Activated CD4-positive, alpha-beta T cell treated with anti-CD3 and anti-CD28 coated beads for 24 hours (primary cell): ENCODE data around the gene WIPF3.

Source experiments
- DNase-seq, 2 donors: peaks; one replicate each; pipeline ENCODE4 v3.0.0-alpha.2; 2020; ENCODE audit warnings: low read depth in 2 of 2

The WIPF3 gene

DNA sequence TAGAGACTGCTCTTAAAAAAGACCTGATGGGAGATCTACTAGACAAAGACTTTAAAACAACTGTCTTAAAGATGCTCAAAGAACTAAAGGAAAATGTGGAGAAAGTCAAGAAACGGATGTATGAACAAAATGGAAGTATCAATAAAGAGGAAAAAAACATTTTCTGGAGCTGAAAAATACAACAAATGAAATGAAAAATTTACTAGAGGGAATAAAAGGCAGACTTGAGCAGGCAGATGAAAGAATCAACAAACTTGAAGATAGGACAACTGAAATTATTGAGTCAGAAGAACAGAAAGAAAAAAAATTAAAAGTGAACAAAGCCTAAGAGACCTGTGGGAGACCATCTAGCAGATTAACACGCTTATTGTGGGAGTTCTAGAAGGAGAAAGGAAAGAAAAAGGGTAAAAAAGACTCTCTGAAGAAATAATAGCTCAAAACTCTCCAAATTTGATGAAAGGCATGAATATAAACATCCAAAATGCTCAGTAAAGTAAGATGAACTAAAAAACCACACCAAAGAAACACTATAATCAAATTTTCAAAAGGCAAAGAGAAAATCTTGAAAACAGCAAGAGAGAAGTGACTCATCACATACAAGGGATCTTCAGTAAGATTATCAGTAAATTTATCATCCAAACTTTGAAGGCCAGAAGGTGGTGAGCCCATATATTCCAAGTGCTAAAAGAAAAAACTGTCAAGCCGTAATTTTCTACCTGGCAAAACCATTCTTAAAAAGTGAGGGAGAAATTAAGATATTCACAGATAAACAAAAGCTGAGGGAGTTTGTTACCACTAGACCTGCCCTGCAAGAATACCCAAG, 100.1 kb downstream of the WIPF3 start:
- no peak for DNase-seq

DNA sequence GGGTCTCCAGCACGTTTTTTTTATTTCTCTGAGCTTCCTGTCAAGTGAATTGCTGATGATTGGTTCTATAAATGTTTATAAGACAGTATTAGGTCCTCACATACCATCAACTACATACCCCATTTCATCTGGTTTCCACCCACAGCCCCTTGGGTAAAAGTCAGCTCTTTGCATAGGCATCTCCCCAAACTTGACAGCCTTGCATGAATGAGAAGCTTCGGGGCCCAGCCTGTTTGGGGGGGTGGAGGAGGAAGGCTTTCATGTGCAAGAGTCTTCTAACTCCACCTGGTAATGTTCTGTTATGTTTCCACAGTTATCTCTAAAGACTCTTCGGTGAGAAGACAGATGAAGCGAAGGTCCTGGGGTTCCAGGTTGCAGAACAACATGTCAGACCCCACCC, 107.9 kb downstream of the WIPF3 start:
- no peak for DNase-seq

DNA sequence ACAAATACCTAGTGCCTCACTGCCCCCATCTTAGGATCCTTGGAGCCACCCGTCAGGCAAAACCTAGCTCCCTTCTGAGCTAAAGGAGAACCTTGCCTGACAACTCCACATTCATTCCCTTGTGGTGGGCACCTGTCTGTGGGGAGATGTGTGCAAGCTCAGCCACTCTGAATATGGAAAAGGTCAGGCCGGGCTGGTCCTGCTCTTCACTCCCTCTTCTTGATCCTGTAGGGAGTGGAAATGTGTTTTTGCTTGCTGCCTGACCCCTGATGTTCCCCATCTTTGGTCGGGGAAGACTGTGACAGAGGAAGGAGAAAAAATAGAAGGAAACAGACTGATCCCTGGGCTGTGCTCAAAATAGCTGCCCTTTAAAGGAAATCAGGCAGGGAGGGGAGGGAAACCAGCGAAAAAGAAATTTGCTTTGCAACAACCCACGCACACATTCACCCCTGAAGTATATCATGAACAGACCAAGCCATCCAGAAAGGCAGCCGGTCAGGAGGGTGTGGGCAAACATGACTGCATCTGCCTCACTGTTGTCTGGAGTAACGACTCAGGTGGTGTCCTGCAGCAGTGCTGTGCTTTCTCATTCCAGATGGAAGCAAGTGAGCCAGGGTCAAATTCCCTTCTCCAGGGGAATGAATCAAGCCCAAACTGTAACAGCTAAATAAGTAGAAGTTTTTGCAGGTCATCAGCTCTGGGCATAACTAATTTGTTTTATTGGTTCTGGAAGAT, 109.3 kb downstream of the WIPF3 start:
- no peak for DNase-seq

DNA sequence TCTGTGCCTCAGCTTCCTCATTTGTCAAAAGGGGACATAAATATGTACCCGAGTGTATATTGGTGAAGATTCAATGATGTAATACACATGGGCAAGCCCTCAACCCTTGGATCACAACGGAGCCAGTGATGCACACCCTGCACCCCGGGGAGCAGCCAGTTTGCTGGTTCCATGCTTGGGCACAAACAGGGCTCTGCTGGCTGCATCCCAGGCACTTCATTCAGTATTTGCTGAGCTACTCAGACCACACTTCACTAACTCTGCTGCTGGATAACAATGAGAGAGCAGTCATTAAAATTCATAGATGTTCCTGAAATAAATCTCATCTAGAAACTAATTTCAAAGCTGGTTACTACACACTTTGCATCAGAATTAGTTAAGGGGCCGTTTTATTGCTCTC, 111.3 kb downstream of the WIPF3 start:
- no peak for DNase-seq

DNA sequence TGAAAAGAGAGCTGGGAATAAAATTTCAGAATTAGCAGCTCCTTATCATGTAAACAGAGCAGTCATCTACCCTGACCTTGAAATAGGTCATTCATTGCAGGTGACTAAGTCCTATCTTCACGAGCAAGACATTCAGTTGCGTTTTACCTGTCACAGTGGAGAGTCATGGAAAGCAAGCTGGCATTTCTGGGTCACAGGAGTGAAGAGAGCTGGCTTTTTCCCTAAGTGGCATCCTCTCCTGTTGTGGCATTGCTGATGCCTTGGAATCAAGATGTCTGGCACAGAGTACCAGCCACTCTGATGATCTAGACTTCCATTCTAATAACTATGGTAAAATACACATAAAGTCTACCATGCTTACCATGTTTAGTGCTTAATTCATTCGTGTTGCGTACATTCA, 112.5 kb downstream of the WIPF3 start:
- DNase-seq: no peak

DNA sequence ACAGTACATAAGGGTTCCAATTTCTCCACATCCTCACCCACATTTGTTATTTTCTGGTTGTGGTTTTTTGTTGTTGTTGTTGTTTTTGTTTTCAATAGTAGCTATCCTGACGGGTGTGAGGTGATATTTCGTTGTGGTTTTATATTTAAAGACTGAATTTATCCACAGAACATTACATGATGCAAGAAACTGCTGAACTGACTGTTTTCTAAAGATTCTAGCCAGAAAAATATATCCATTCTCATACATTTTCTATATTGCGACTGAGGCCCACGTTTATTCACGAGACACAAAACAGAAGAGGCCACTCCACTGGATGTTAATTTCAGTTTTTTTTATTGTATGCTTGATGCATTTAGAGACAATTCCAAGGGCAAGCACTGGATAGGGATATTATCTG, 113.5 kb downstream of the WIPF3 start:
- DNase-seq: no peak

DNA sequence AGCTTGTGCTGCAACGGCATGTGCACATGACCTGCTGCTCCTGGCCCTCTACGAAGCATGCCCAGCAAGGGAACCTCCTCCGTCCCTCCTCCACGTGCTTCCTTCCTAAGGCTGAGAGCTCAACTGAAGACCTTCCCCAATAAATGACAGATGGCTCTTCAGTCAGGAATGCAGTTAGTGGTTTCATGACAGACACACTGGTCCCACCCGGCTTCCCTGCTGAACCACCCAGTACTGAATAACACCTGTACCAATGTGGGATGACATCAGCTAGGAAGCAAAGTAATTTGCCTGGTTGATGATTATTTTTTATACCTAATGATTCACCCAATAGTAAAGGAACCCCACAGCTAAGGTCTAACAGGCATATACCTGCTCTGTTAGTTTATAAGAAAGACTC, 114.2 kb downstream of the WIPF3 start:
- no peak for DNase-seq

DNA sequence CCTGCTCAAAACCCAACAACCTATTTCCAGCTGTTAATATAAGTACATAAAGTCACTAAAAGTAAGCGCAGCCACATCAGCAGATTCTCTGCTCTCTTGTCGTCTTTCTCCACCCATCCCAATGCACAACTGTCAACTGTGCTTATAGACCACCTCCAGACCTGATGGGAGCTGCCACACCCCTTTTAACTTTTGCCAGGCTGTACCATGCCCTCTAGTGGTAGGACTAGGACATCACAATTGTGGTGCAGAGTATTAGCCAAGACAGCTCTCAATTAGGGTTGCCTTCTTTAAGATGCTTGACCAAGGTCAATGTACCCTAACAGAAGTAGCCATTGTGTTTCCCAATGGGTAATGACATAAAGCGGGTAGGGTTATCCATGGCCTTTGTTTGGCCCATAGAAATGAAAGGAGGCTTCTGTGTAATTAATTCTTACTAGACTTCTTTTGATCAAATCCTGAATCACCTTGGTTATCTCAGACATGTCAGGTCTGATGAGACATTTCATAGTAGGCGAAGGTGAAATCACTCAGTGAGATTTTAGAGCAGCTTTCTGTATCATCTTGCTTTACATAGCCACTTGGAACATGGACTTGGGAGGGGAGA, 115.2 kb downstream of the WIPF3 start:
- peak; percentile 7 to 24 for DNase-seq

DNA sequence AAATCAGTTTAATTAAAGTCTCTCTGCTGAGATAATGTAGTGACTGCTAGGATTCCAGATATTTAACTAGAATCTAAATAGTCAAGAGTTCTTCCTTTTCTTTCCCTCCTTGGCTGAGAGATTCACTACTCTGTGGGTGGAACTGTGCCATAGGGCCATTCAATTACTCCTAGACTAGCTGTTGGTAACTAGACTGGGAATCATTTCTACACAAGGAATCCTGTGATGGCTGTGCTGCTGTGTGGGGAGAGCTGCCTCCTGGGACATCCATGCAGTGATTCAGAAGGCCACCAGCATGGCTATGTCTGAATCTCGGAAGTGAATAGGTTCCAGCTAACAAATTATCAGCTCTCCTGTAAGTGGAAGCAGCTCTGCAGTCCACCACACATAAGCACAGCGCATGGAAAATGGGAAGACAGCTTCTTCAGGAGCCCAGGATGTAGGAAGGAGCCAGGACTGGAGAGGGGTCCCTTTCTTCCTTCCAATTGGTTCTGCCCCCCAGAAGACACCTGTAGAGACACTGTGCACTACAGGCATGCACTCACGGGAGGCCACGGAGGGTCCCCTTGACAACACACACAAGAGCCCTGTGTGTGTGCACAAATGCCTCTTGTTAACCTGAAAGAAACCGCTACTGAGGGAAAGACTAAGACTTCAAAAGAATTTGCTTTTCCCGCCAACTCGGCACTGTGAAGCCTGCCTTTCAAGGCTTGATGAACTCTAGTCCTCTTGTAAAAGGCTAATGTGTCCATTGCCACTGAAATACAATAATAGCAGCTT, 116.8 kb downstream of the WIPF3 start:
- no peak for DNase-seq

DNA sequence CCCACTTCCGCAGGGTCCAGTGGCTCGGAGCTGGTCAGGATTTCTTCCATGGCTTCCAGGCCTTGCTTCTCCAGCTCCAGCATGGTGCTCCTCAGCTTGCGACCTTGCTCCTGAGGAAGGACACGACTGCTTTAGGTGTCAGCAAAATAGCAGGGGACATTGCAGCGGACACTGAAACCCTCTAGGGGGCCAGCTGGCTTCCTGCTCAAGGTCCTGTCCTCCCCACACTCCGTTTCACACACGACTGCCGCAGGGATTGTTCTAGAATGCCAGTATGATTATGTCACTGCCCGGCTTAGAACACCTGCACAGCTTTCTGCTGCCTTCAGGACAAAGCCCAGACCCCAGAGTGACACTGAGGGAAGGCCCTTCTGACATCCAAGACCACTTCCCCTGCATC, 117.7 kb downstream of the WIPF3 start:
- no peak for DNase-seq

DNA sequence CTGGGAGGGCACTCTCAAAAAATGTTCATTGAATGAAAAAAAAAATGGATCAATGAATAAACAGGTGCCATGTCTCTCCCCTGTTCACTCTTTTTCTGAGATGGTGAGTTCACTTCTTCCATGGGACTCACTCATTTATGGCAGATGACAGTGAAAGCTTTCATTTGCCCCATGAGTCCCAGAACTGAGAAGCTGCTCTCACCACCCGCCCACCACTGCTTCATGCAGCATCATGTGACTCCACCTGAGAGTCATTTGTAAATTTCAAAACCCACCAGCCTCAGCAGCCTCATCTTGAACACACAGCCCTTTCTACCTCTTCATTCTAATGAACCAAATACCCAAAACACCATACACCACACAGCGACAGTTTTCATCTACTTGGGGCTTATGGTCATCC, 118.4 kb downstream of the WIPF3 start:
- no peak for DNase-seq

DNA sequence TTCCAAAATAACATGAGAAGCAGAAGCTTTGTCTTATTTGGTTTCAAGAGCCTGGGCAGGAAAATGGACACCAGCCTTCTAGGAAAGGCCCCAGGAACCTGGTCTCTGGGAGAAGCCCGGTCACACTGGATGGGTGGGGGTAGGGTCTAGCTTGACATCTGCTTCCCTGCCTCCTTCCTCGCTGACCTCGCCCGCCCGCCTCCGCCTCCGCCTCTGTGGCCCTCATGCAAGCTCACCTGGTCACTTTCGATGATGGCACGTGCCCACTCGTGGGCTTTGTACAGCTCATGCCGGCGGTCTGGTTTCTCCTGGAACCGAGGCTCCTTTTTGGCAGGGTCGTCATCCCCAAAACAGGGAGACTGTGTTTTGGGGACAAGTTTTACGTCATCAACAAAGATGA, 119.9 kb downstream of the WIPF3 start:
- no peak for DNase-seq

DNA sequence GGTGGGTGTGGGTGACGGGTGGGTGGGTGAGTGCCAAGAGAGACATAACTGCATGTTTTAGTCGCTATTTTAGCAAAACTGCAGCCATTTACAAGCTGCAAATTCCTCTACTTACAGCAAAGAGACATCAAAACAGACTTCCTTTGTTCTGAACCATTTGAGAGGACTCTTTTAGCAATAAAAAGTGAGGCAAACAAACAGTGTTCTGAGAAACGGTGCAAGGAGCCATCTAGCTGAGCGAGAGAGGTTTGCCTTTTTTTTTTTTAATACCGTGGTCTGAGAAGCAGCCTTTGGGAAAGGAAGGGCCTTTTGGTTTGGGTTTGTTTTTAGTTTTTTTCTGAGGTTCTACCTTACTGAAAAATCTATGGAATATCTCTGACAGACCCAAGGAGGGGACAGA, 120.4 kb downstream of the WIPF3 start:
- DNase-seq: no peak

DNA sequence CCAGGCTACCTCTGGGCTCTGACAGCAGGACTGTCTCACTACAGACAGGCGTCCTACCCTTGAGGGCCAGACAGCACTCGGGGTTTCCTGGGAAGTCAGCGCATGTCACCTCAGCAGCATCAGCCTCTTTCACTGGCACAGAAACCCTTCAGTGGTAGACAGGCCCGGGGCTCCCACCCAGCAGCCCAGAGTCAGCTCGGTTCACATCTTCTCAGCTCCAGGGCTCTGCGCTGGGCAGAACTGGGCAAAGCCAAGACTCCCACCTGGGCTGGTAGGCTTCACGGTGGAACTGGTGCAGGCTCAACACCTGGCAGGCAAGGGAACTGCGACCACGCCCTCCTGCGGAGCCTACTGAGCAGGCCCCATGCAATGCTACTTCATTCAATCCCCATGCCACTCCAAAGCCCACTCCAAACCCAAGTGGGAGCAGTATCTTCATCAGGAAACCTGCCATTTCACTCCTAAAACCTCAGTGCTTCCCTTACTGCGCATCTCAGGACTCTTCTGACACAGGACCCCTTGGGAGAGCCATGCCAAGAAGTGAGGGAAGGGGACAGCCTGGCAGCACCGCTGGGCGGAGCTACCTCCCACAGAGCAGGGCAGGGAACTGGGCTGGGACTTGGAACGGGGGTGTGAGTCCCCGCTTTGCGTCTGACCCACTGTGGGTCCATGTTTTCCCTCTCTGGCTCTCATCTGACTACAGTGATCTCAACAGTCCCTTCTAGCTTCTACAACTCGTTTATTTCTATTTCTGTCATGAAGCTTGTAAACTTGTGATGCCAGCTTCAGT, 122.9 kb downstream of the WIPF3 start:
- DNase-seq: no peak

DNA sequence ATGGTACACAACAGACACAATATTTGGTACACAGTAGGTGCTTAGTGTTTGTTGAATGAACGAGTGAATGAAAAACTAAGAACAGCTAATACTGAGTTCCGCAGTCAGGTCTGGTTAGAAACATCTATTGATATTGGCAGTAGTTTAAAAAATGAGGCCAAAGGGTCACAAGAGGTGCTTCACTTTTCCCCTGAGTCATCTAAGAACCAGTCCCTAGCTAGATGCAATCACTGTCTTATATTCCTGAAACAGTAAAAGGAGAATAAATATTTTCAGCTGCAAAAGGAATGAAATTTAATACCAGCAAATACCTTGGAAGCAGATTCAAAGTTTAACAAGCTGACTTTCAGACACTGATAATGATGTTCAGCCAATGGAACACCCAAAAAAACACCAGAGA, 128.8 kb downstream of the WIPF3 start:
- DNase-seq: no peak

DNA sequence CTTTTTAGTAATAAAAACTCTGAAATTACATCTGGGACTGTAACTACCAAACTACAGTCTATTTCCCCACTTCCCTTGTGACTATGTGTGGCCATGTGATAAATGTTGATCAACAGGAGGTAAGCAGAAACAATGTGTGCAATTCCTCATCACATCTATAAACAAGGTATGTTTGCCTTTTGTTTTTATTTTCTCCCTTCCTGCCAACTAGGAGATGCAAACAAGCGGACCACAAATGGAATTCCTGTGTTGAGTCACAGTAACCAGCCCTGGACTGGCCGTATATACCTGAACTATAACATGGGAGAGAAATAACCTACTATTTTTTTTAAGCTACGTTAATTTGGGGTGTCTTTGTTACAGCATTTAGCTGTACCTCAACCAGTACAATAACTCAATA, 130.8 kb downstream of the WIPF3 start:
- no peak for DNase-seq

DNA sequence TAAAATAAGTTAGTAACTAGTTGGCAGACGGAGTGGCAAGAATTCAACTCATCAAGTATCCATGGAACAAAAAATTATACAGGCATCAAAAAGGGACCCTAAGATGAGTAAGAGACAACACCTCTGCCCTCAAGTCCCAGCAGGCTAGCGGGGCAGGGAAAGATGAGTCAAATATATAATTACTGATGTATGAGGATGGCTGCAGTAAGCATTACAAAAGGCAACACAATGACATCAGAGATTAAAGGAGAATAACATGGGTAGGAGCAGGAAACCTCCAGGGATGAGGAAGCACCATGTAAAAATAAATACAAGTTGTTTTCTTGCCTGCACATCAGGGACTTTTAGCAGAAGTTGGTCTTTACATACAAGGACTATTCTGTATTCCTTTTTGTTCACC, 133.9 kb downstream of the WIPF3 start:
- DNase-seq: no peak

DNA sequence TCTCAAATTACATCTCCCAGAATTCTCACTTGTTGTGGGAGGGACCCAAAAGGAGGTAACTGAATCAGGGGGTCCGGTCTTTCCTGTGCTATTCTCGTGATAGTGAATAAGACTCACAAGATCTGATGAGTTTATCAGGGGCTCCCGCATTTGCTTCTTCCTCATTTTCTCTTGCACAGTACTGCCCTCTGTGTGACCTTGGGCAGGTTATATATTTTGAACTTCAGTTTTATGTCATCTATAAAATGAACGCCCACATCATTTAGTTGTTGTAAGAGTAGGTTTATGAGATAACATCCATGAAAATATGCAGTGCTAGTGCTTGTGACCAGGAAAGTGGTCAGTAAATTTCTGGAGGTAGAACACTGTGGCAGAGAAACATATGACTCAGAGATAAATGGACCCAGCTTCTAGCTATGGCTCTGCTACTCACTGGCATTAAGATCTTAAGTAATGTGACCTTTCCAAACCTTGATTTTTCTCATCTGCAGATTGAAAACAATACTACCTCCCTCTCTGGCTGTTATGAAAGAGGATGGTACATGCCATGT, 139.0 kb downstream of the WIPF3 start:
- no peak for DNase-seq

DNA sequence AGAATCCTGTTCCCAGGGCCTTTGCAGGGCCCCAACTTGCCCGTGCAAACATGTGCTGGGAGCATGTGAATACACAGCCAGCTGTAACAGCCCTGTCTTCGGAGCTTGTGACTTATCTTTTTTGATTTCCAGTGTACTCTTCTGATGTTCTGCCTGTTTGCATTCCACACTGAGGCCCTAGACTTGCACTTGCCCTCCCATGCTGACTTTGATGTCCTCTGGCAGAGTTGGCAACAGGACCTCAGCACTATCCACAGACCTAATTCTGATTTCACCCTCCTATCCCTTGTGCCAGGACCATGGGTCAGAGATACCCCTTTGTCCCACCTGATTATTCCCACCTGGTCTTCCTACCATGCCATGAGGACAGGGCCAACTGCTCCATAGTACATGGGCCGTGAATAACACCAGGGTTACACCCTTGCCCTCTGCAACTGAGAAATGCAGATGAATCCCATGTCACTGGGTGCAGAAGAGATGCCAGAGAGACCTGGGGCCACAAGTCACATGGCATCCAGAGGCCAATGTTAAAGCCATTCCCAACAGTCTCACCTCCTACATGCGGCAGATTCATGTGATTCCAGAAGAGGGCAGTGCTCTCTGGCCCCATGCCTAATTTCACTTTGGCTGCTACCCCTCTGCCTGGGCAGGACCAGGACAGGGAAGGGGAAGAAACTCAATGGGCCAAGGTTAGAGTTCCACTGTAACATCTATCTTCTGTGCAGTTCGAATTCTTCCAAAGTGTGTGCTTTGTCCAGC, 140.3 kb downstream of the WIPF3 start:
- DNase-seq: no peak

DNA sequence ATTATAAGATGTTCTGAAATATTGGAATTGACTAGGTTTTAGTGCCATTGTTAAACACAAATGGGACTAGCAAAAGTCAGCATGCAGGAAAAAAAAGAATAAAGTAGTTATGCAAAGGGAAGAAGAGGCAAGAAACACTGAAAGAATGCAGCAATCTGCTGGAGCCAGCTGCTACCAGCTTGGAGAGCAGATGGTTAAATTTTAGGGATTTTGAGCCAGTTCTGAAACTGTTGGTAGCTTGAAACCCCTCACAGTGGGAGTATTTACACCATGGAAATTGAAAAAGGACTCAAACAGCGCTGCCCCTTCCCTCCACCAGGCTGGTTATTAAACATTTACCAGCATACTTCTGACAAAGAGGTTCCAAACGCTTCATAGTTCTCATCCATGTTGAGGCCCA, 142.3 kb downstream of the WIPF3 start:
- DNase-seq: no peak
